ENCODE data around the gene ZNF284. TPM values are rescaled to one million over a fixed set of nuclear protein-coding genes. Genes with fewer than 3 reads are reported as not detected.

Gene ZNF284
- 1 to 10 TPM; 2.4 to 2.7 TPM for total RNA-seq
- polyA plus RNA-seq: 0.91 TPM

- Mint-ChIP-seq H3K4me3 (peak within 1 kb of the TSS; percentile 86 to 96 (median 93)), H3K27ac (peak within 1 kb of the TSS; percentile 31 to 96 (median 82)), H3K36me3 (peaks cover 4 to 35% (median 23%) of the 10 kb centered on the region in 3 donors), H3K4me1 (peaks cover 27 to 38% (median 27%) of the 10 kb centered on the region in 3 donors), H3K27me3 (peaks cover 1 to 4% of the 10 kb centered on the region in 2 donors), H3K9me3 (peaks cover 15 to 39% (median 24%) of the 10 kb centered on the region in 5 donors)
- Histone ChIP-seq H3K4me1 (ENCODE audit: insufficient read depth, low read length) (peaks cover 14% of the 10 kb centered on the region), H3K27ac (ENCODE audit: low read depth, low read length) (peak within 1 kb of the TSS; percentile 36), H3K4me3 (ENCODE audit: low read length) (peak within 1 kb of the TSS; percentile 87), H3K9me3 (ENCODE audit: low read length) (peaks cover 4% of the 10 kb centered on the region), H3K36me3 (ENCODE audit: insufficient read depth, low read length) (no peaks in the 10 kb centered on the region), H3K27me3 (ENCODE audit: insufficient read depth, low read length, poor library complexity, severe bottlenecking) (no peaks in the 10 kb centered on the region)
- ChIA-PET CTCF (interaction anchor here (1.4 kb wide), 1 partner anchor 23 kb away, joined by 4 read pairs; no protein-coding TSS in a partner anchor), POLR2A (no interaction called here)
- peak; percentile 68 to 88 (median 83) for DNase-seq
These were observed at the start of gene ZNF284 for GRCh38 chr19:44071824-44072542. ZNF284 (plus strand) TSS chr19:44072159; CDS start chr19:44076390, 4,231 bp downstream.

GRCh38 chr19:44024900-44025216 lies 47.1 kb upstream of the ZNF284 start:
- peak overlapping the region; percentile 88 for H3K4me3 ChIP-seq (ENCODE audit: low read length)
- peak overlapping the region in 6 of 8 donors; percentile 65 to 97 (median 90) for H3K27ac Mint-ChIP-seq
- H3K4me1 Mint-ChIP-seq: peaks cover 24 to 37% (median 31%) of the 10 kb centered on the region in 3 donors
- peaks cover 12% of the 10 kb centered on the region for H3K9me3 ChIP-seq (ENCODE audit: low read length)
- H3K27ac ChIP-seq (ENCODE audit: low read depth, low read length): peak overlapping the region; percentile 14
- ChIA-PET CTCF (interaction anchor here (1.2 kb wide), 1 partner anchor 90 kb away, joined by 3 read pairs; the partner anchor contains the start of gene ZNF45), POLR2A (no interaction called here)
- peak overlapping the region; percentile 89 to 99 (median 98) for H3K4me3 Mint-ChIP-seq
- H3K36me3 ChIP-seq (ENCODE audit: insufficient read depth, low read length): peaks cover 22% of the 10 kb centered on the region
- H3K4me1 ChIP-seq (ENCODE audit: insufficient read depth, low read length): peaks cover 12% of the 10 kb centered on the region
- peaks cover 11 to 16% of the 10 kb centered on the region in 2 donors for H3K27me3 Mint-ChIP-seq
- peaks cover 27 to 56% (median 46%) of the 10 kb centered on the region in 5 donors for H3K9me3 Mint-ChIP-seq
- H3K27me3 ChIP-seq (ENCODE audit: insufficient read depth, low read length, poor library complexity, severe bottlenecking): no peaks in the 10 kb centered on the region
- peaks cover 30 to 78% (median 47%) of the 10 kb centered on the region in 3 donors for H3K36me3 Mint-ChIP-seq
- DNase-seq: no peak

- Mint-ChIP-seq H3K27ac (peak within 1 kb of the TSS; percentile 65 to 97 (median 90)), H3K4me3 (peak within 1 kb of the TSS; percentile 89 to 99 (median 98)), H3K9me3 (peaks cover 29 to 56% (median 48%) of the 10 kb centered on the region in 5 donors), H3K36me3 (peaks cover 35 to 79% (median 52%) of the 10 kb centered on the region in 3 donors), H3K27me3 (peaks cover 11% of the 10 kb centered on the region in 2 donors), H3K4me1 (peaks cover 24 to 37% (median 31%) of the 10 kb centered on the region in 3 donors)
- ChIA-PET CTCF (interaction anchor here (1.2 kb wide), 1 partner anchor 90 kb away, joined by 3 read pairs; the partner anchor contains the start of gene ZNF45), POLR2A (interaction anchor here (1.3 kb wide), 1 partner anchor 22 kb away, joined by 3 read pairs; no protein-coding TSS in a partner anchor)
- H3K27me3 ChIP-seq (ENCODE audit: insufficient read depth, low read length, poor library complexity, severe bottlenecking): no peaks in the 10 kb centered on the region
- peak within 1 kb of the TSS; percentile 62 for H3K27ac ChIP-seq (ENCODE audit: low read depth, low read length)
- H3K4me3 ChIP-seq (ENCODE audit: low read length): peak within 1 kb of the TSS; percentile 88
- H3K9me3 ChIP-seq (ENCODE audit: low read length): peaks cover 10% of the 10 kb centered on the region
- DNase-seq: peak; percentile 57 to 84 (median 67)
- H3K4me1 ChIP-seq (ENCODE audit: insufficient read depth, low read length): peaks cover 12% of the 10 kb centered on the region
- peaks cover 24% of the 10 kb centered on the region for H3K36me3 ChIP-seq (ENCODE audit: insufficient read depth, low read length)
These were observed 46.6 kb upstream of the ZNF284 start, which contains the start of gene ZNF222 for GRCh38 chr19:44025217-44025936. ZNF222 (plus strand) TSS chr19:44025379; CDS start chr19:44025437, 58 bp downstream.

- H3K9me3 ChIP-seq (ENCODE audit: low read length): peaks cover 8% of the 10 kb centered on the region
- Mint-ChIP-seq H3K4me1 (peaks cover 24 to 37% (median 31%) of the 10 kb centered on the region in 3 donors), H3K4me3 (peak overlapping the region; percentile 23 to 99 (median 96)), H3K27ac (no peak overlapping the region), H3K9me3 (peaks cover 35 to 64% (median 53%) of the 10 kb centered on the region in 5 donors), H3K27me3 (peaks cover 3 to 7% of the 10 kb centered on the region in 2 donors), H3K36me3 (peaks cover 42 to 83% (median 64%) of the 10 kb centered on the region in 3 donors)
- H3K4me1 ChIP-seq (ENCODE audit: insufficient read depth, low read length): peaks cover 12% of the 10 kb centered on the region
- no peak for DNase-seq
- no peak overlapping the region for H3K4me3 ChIP-seq (ENCODE audit: low read length)
- ChIA-PET POLR2A (interaction anchor here (1.3 kb wide), 1 partner anchor 23 kb away, joined by 3 read pairs; no protein-coding TSS in a partner anchor), CTCF (no interaction called here)
- peaks cover 24% of the 10 kb centered on the region for H3K36me3 ChIP-seq (ENCODE audit: insufficient read depth, low read length)
- H3K27ac ChIP-seq (ENCODE audit: low read depth, low read length): no peak overlapping the region
- no peaks in the 10 kb centered on the region for H3K27me3 ChIP-seq (ENCODE audit: insufficient read depth, low read length, poor library complexity, severe bottlenecking)
These were observed 45.3 kb upstream of the ZNF284 start for GRCh38 chr19:44026622-44027021.

- DNase-seq: no peak
- Histone ChIP-seq H3K4me3 (ENCODE audit: low read length) (no peak overlapping the region), H3K9me3 (ENCODE audit: low read length) (peaks cover 31% of the 10 kb centered on the region), H3K27me3 (ENCODE audit: insufficient read depth, low read length, poor library complexity, severe bottlenecking) (no peaks in the 10 kb centered on the region), H3K27ac (ENCODE audit: low read depth, low read length) (no peak overlapping the region), H3K4me1 (ENCODE audit: insufficient read depth, low read length) (no peaks in the 10 kb centered on the region), H3K36me3 (ENCODE audit: insufficient read depth, low read length) (peaks cover 19% of the 10 kb centered on the region)
- CTCF ChIA-PET: no interaction called here
- POLR2A ChIA-PET: no interaction called here
- Mint-ChIP-seq H3K27ac (no peak overlapping the region), H3K4me3 (no peak overlapping the region), H3K36me3 (peaks cover 45 to 75% (median 66%) of the 10 kb centered on the region in 3 donors), H3K27me3 (no peaks in the 10 kb centered on the region), H3K4me1 (peaks cover 7 to 12% (median 11%) of the 10 kb centered on the region in 3 donors), H3K9me3 (peaks cover 75 to 97% (median 94%) of the 10 kb centered on the region in 5 donors)
These were observed 39.9 kb upstream of the ZNF284 start for GRCh38 chr19:44032001-44032610.

GRCh38 chr19:44042147-44042546 lies 29.8 kb upstream of the ZNF284 start:
- Histone ChIP-seq H3K4me1 (ENCODE audit: insufficient read depth, low read length) (no peaks in the 10 kb centered on the region), H3K4me3 (ENCODE audit: low read length) (no peak overlapping the region), H3K36me3 (ENCODE audit: insufficient read depth, low read length) (no peaks in the 10 kb centered on the region), H3K9me3 (ENCODE audit: low read length) (no peaks in the 10 kb centered on the region), H3K27me3 (ENCODE audit: insufficient read depth, low read length, poor library complexity, severe bottlenecking) (no peaks in the 10 kb centered on the region), H3K27ac (ENCODE audit: low read depth, low read length) (no peak overlapping the region)
- Mint-ChIP-seq H3K36me3 (peaks cover 0 to 50% (median 5%) of the 10 kb centered on the region in 3 donors), H3K4me3 (no peak overlapping the region), H3K27ac (no peak overlapping the region), H3K4me1 (no peaks in the 10 kb centered on the region), H3K9me3 (peaks cover 29 to 58% (median 51%) of the 10 kb centered on the region in 5 donors), H3K27me3 (peaks cover 9 to 53% of the 10 kb centered on the region in 2 donors)
- ChIA-PET POLR2A (no interaction called here), CTCF (no interaction called here)
- DNase-seq: no peak

GRCh38 chr19:44050740-44051649 lies 21.0 kb upstream of the ZNF284 start:
- peak in 1 of 5 donors; percentile 13 for DNase-seq
- no peaks in the 10 kb centered on the region for H3K9me3 ChIP-seq (ENCODE audit: low read length)
- H3K27me3 ChIP-seq (ENCODE audit: insufficient read depth, low read length, poor library complexity, severe bottlenecking): no peaks in the 10 kb centered on the region
- peak overlapping the region; percentile 83 to 96 (median 93) for H3K4me3 Mint-ChIP-seq
- H3K36me3 ChIP-seq (ENCODE audit: insufficient read depth, low read length): no peaks in the 10 kb centered on the region
- no peak overlapping the region for H3K27ac ChIP-seq (ENCODE audit: low read depth, low read length)
- peak overlapping the region in 6 of 8 donors; percentile 3 to 88 (median 64) for H3K27ac Mint-ChIP-seq
- peak overlapping the region; percentile 62 for H3K4me3 ChIP-seq (ENCODE audit: low read length)
- peaks cover 20 to 42% (median 24%) of the 10 kb centered on the region in 5 donors for H3K9me3 Mint-ChIP-seq
- H3K27me3 Mint-ChIP-seq: peaks cover 18 to 21% of the 10 kb centered on the region in 2 donors
- H3K4me1 ChIP-seq (ENCODE audit: insufficient read depth, low read length): peaks cover 8% of the 10 kb centered on the region
- POLR2A ChIA-PET: no interaction called here
- CTCF ChIA-PET: no interaction called here
- H3K4me1 Mint-ChIP-seq: peaks cover 19 to 33% (median 31%) of the 10 kb centered on the region in 3 donors
- peaks cover 14 to 52% (median 27%) of the 10 kb centered on the region in 3 donors for H3K36me3 Mint-ChIP-seq

Data from CD8-positive, alpha-beta memory T cell (primary cell).